Endothelial cell of umbilical vein (primary cell): ENCODE measurements around the gene PTPN13. TPM values are rescaled to one million over a fixed set of nuclear protein-coding genes. Genes with fewer than 3 reads are reported as not detected.

ENCODE experiments used
- BruUV-seq: library from RNA; stranded (reverse); fragments of 400-500 nt; replicated peaks from 2 replicates; lab custom pipeline; 2021; lab: Mats Ljungman, UMichigan
- CTCF ChIA-PET: fragments of 300-600, 350-600 bp; sonication (Branson Sonifier 250); formaldehyde crosslinking; loops from one replicate; lab custom pipeline; 2021; ENCODE audit warnings: antibody characterized with exemption, inconsistent platforms; lab: Charles Lee
- POLR2A ChIA-PET: fragments of 300-600, 350-600 bp; sonication (Branson Sonifier 250); formaldehyde crosslinking; loops from one replicate; lab custom pipeline; 2021; ENCODE audit warnings: antibody characterized with exemption, inconsistent platforms; lab: Charles Lee
- DNase-seq: peaks from one replicate; pipeline ENCODE4 v3.0.0-alpha.2; 2011; ENCODE audit warnings: low read depth, low spot score
- FAIRE-seq: peaks from 2 replicates; lab custom pipeline; 2011; peaks lifted over from hg19 to GRCh38; lab: Jason Lieb, UNC
- H2AFZ ChIP-seq: 2 replicates; pipeline ENCODE4 v1.6.0; 2012; ENCODE audit warnings: low read depth, low read length, control low read depth, inconsistent platforms
- H3K27ac ChIP-seq: 2 replicates; pipeline ENCODE4 v1.5.1; 2011; ENCODE audit warnings: low read depth, mild to moderate bottlenecking, control low read depth, low read length, moderate library complexity; ENCODE audit not compliant: insufficient read depth
- H3K27me3 ChIP-seq, 2 experiments: 2 replicates each; pipeline versions ENCODE4 v1.6.0 to v1.6.1; 2011; ENCODE audit warnings: low read length in 2 of 2, mixed read lengths in 1 of 2; ENCODE audit not compliant: control insufficient read depth in 2 of 2, insufficient read depth in 2 of 2
- H3K36me3 ChIP-seq, 2 experiments: 2 replicates in 1 of 2; 3 replicates in 1 of 2; pipeline ENCODE4 v1.5.1; 2011; ENCODE audit warnings: low read length in 2 of 2, mild to moderate bottlenecking in 1 of 2, moderate library complexity in 1 of 2; ENCODE audit not compliant: control insufficient read depth in 2 of 2, insufficient read depth in 2 of 2; ENCODE audit errors: extremely low read depth in 1 of 2
- H3K4me1 ChIP-seq: 3 replicates; pipeline ENCODE4 v1.5.1; 2011; ENCODE audit warnings: mild to moderate bottlenecking, low read length; ENCODE audit not compliant: control insufficient read depth, insufficient read depth; ENCODE audit errors: extremely low read depth
- H3K4me2 ChIP-seq: 2 replicates; pipeline ENCODE4 v1.6.1; 2011; ENCODE audit warnings: low read length, control low read depth, mixed read lengths; ENCODE audit not compliant: insufficient read depth
- H3K4me3 ChIP-seq, 3 experiments: fragments of 200-600 bp in 1 of 3; sonication (generic), shearing (Covaris generic) in 1 of 3; replicated peaks in 1 of 3; 2 replicates each; pipeline ENCODE4 v1.5.1; 2011 to 2016; ENCODE audit warnings: control low read depth in 3 of 3, low read length in 3 of 3, mild to moderate bottlenecking in 2 of 3, inconsistent platforms in 1 of 3, low read depth in 1 of 3, moderate library complexity in 1 of 3; ENCODE audit not compliant: insufficient read depth in 1 of 3
- H3K79me2 ChIP-seq: 2 replicates; pipeline ENCODE4 v1.6.0; 2012; ENCODE audit warnings: low read length, inconsistent platforms; ENCODE audit not compliant: control insufficient read depth, insufficient read depth
- H3K9ac ChIP-seq: replicated peaks from 2 replicates; pipeline ENCODE3; 2011; ENCODE audit warnings: low read length, control low read depth; ENCODE audit not compliant: insufficient read depth; ENCODE audit errors: extremely low read depth
- H3K9me1 ChIP-seq: replicated peaks from 3 replicates; pipeline ENCODE4 v1.6.0; 2011; ENCODE audit warnings: mild to moderate bottlenecking, low read length; ENCODE audit not compliant: control insufficient read depth, insufficient read depth; ENCODE audit errors: extremely low read depth
- H3K9me3 ChIP-seq: replicated peaks from 2 replicates; pipeline ENCODE4 v1.5.1; 2012; ENCODE audit warnings: low read length, inconsistent platforms; ENCODE audit not compliant: control insufficient read depth, insufficient read depth
- H4K20me1 ChIP-seq: replicated peaks from 2 replicates; pipeline ENCODE3; 2011; ENCODE audit warnings: mild to moderate bottlenecking, low read length; ENCODE audit not compliant: control insufficient read depth, insufficient read depth; ENCODE audit errors: extremely low read depth
- EZH2 ChIP-seq: IDR thresholded peaks from 2 replicates; pipeline ENCODE4 v1.6.1; 2012; ENCODE audit warnings: borderline replicate concordance, low read depth, mild to moderate bottlenecking, moderate library complexity, low read length, inconsistent platforms; ENCODE audit not compliant: severe bottlenecking
- FOS ChIP-seq: IDR thresholded peaks from 2 replicates; pipeline ENCODE4 v1.6.1; 2011; ENCODE audit warnings: mild to moderate bottlenecking, low read length, moderate library complexity, borderline replicate concordance; ENCODE audit not compliant: insufficient read depth
- GATA2 ChIP-seq: IDR thresholded peaks from 2 replicates; pipeline ENCODE4 v1.7.0; 2011; ENCODE audit warnings: low read depth, mild to moderate bottlenecking, moderate library complexity, mixed read lengths, low read length; ENCODE audit not compliant: insufficient read length, insufficient read depth
- JUN ChIP-seq: IDR thresholded peaks from 2 replicates; pipeline ENCODE4 v1.6.1; 2011; ENCODE audit warnings: borderline replicate concordance, low read depth; ENCODE audit not compliant: insufficient read length, insufficient read depth
- MAX ChIP-seq: IDR thresholded peaks from 2 replicates; pipeline ENCODE4 v1.6.1; 2011; ENCODE audit not compliant: insufficient read depth, insufficient read length
- MYC ChIP-seq: IDR thresholded peaks from one replicate; pipeline ENCODE4 v1.6.1; 2011; ENCODE audit warnings: mild to moderate bottlenecking, low read depth, low read length
- POLR2A ChIP-seq: IDR thresholded peaks from 2 replicates; pipeline ENCODE4 v1.6.1; 2012; ENCODE audit warnings: low read depth, mild to moderate bottlenecking, control low read depth, low read length
- POLR2AphosphoS5 ChIP-seq: IDR thresholded peaks from 2 replicates; pipeline ENCODE4 v1.6.1; 2012; ENCODE audit warnings: low read depth, mild to moderate bottlenecking, control low read depth, low read length, moderate library complexity; ENCODE audit not compliant: insufficient read depth
- dilution Hi-C: fragments of 300-500 bp; cut with MboI; formaldehyde crosslinking; loops from one replicate; pipeline ENCODE4 v1.15.0; 2019; ENCODE audit warnings: low sequenced_read_pairs; ENCODE audit not compliant: extremely low pct_ligation_motif_present
- intact Hi-C: fragments of 100-400 bp; cut with micrococcal nuclease; formaldehyde crosslinking; loops from one replicate; pipeline ENCODE4 v1.10.0; 2022
- polyA plus RNA-seq, 4 experiments: library from polyadenylated mRNA; depleted of rRNA in 3 of 4; stranded (reverse) in 3 of 4; unstranded in 1 of 4; fragments of >200 nt; gene quantifications; 2 replicates each; pipeline versions ENCODE4 v1.2.1 to v1.2.3, GENCODE V29; 2011 to 2012; ENCODE audit warnings: missing spikeins in 1 of 4
- total RNA-seq: library from RNA; stranded (reverse); gene quantifications from 2 replicates; pipeline ENCODE4 v1.2.3, GENCODE V29; 2021
- TF ChIP-seq, protein P1 (sequence below), 2 donors: IDR thresholded peaks; 1 replicate in 1 of 2; 2 replicates in 1 of 2; pipeline ENCODE4 v1.5.1; 2011; ENCODE audit warnings: low read length in 2 of 2, mild to moderate bottlenecking in 2 of 2, moderate library complexity in 2 of 2, control low read depth in 1 of 2, inconsistent platforms in 1 of 2, low read depth in 1 of 2; ENCODE audit not compliant: insufficient read depth in 1 of 2; ENCODE audit errors: extremely low read depth in 1 of 2

The PTPN13 gene
- total and polyA plus RNA-seq, 2 donors (not counting 3 experiments of a cell fraction or from before 2014, with no cell fraction given), result 0.69 to 2.9 TPM

DNA sequence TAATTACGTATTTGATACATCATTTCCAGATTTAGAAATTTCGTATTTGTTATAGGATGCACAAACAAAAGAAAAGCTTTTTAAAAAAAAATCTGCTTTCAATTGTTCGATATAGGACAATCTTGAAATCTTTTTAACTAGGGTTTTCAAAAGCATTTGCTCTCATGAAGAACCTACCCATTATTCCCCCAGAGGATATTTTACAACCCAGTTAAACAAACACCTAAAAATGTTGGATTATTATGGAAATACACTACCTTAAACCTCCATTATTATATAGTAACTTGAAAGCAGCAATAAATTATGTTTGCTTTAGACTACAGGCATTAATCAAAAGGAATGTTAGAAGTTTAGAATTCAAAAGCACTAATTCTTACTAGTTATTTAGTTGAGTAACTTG, 110.5 kb downstream of the PTPN13 start:
- H3K36me3 ChIP-seq, result no peaks in the 10 kb centered on the region
- intact Hi-C loops (no loop called here), dilution Hi-C loops (no loop called here)
- H3K9me3 ChIP-seq, result no peaks in the 10 kb centered on the region
- DNase-seq (no peak), FAIRE-seq (no peak)
- no peak overlapping the region for H3K9ac ChIP-seq
- H3K4me1 ChIP-seq, result no peaks in the 10 kb centered on the region
- POLR2A ChIA-PET, result no interaction called here
- BruUV-seq, result no TSS peak
- no peaks in the 10 kb centered on the region for H4K20me1 ChIP-seq
- TF ChIP-seq, protein P1, sequence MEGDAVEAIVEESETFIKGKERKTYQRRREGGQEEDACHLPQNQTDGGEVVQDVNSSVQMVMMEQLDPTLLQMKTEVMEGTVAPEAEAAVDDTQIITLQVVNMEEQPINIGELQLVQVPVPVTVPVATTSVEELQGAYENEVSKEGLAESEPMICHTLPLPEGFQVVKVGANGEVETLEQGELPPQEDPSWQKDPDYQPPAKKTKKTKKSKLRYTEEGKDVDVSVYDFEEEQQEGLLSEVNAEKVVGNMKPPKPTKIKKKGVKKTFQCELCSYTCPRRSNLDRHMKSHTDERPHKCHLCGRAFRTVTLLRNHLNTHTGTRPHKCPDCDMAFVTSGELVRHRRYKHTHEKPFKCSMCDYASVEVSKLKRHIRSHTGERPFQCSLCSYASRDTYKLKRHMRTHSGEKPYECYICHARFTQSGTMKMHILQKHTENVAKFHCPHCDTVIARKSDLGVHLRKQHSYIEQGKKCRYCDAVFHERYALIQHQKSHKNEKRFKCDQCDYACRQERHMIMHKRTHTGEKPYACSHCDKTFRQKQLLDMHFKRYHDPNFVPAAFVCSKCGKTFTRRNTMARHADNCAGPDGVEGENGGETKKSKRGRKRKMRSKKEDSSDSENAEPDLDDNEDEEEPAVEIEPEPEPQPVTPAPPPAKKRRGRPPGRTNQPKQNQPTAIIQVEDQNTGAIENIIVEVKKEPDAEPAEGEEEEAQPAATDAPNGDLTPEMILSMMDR (IDR thresholded peaks at IDR 0.05; ENCODE audit: extremely low read depth in 1 of 2, insufficient read depth in 1 of 2, low read depth in 1 of 2, low read length in 2 of 2), result no peak
- TF ChIP-seq EZH2 (no peak), FOS (no peak), GATA2 (no peak), POLR2AphosphoS5 (no peak), MAX (no peak), MYC (no peak), JUN (no peak), POLR2A (no peak)
- H2AFZ ChIP-seq, result no peak overlapping the region
- H3K27me3 ChIP-seq, result no peaks in the 10 kb centered on the region
- no peak overlapping the region for H3K27ac ChIP-seq
- no peaks in the 10 kb centered on the region for H3K9me1 ChIP-seq
- H3K4me3 ChIP-seq, result no peak overlapping the region
- no peak overlapping the region for H3K4me2 ChIP-seq
- CTCF ChIA-PET, result interaction anchor here (1.2 kb wide), 1 partner anchor 11 kb away, joined by 3 read pairs; no protein-coding TSS in a partner anchor
- no peaks in the 10 kb centered on the region for H3K79me2 ChIP-seq
